H9 (cell line): ENCODE measurements around the gene ERC1. TPM values are rescaled to one million over a fixed set of nuclear protein-coding genes. Genes with fewer than 3 reads are reported as not detected.

Experiments used
- DNase-seq: peaks from one replicate; pipeline ENCODE4 v3.0.0-alpha.2; 2017
- H2AFZ ChIP-seq: one replicate; pipeline ENCODE4 v1.6.1; 2013; ENCODE audit warnings: mild to moderate bottlenecking, low read length, control low read depth, moderate library complexity
- H2AK5ac ChIP-seq: 2 replicates; pipeline ENCODE4 v1.6.1; 2013; ENCODE audit warnings: low read length, control low read depth, mixed read lengths; ENCODE audit not compliant: insufficient read length
- H2BK120ac ChIP-seq: one replicate; pipeline ENCODE4 v1.6.1; 2013; ENCODE audit warnings: low read depth, mild to moderate bottlenecking, low read length, control low read depth, inconsistent platforms; ENCODE audit not compliant: poor library complexity, severe bottlenecking
- H2BK12ac ChIP-seq: 2 replicates; pipeline ENCODE4 v1.6.1; 2013; ENCODE audit warnings: low read length, control low read depth, mixed read lengths, low read depth; ENCODE audit not compliant: insufficient read length
- H2BK15ac ChIP-seq: 2 replicates; pipeline ENCODE4 v1.6.1; 2013; ENCODE audit warnings: low read depth, low read length, control low read depth
- H2BK20ac ChIP-seq: one replicate; pipeline ENCODE4 v1.6.1; 2013; ENCODE audit warnings: low read depth, mild to moderate bottlenecking, low read length, control low read depth, inconsistent platforms; ENCODE audit not compliant: poor library complexity, severe bottlenecking
- H2BK5ac ChIP-seq: 2 replicates; pipeline ENCODE4 v1.6.1; 2013; ENCODE audit warnings: low read length, control low read depth, mixed read lengths; ENCODE audit not compliant: insufficient read length
- H3K14ac ChIP-seq: 2 replicates; pipeline ENCODE4 v1.6.1; 2013; ENCODE audit warnings: low read length, control low read depth; ENCODE audit not compliant: insufficient read depth
- H3K18ac ChIP-seq: 2 replicates; pipeline ENCODE4 v1.6.1; 2013; ENCODE audit warnings: low read depth, mild to moderate bottlenecking, mixed read lengths, low read length, control low read depth; ENCODE audit not compliant: insufficient read length
- H3K23ac ChIP-seq: 2 replicates; pipeline ENCODE4 v1.6.1; 2013; ENCODE audit warnings: low read length, control low read depth, mixed read lengths, low read depth; ENCODE audit not compliant: insufficient read length
- H3K23me2 ChIP-seq: 2 replicates; pipeline ENCODE4 v1.6.1; 2013; ENCODE audit warnings: low read depth, mild to moderate bottlenecking, mixed read lengths, low read length, control low read depth; ENCODE audit not compliant: insufficient read length, poor library complexity, severe bottlenecking
- H3K27ac ChIP-seq: 2 replicates; pipeline ENCODE4 v1.5.1; 2013; ENCODE audit warnings: low read length, control low read depth, mixed read lengths, low read depth; ENCODE audit not compliant: insufficient read length
- H3K27me3 ChIP-seq: 2 replicates; pipeline ENCODE4 v1.6.1; 2013; ENCODE audit warnings: low read length, control low read depth, inconsistent platforms; ENCODE audit not compliant: insufficient read depth
- H3K4ac ChIP-seq: 2 replicates; pipeline ENCODE4 v1.6.1; 2013; ENCODE audit warnings: low read depth, mild to moderate bottlenecking, control low read depth, inconsistent platforms, low read length, moderate library complexity
- H3K4me1 ChIP-seq: 2 replicates; pipeline ENCODE4 v1.6.1; 2013; ENCODE audit warnings: low read length, control low read depth, inconsistent platforms; ENCODE audit not compliant: insufficient read depth
- H3K4me2 ChIP-seq: 2 replicates; pipeline ENCODE4 v1.6.1; 2013; ENCODE audit warnings: low read length, control low read depth, mixed read lengths; ENCODE audit not compliant: insufficient read length, insufficient read depth
- H3K56ac ChIP-seq: 2 replicates; pipeline ENCODE4 v1.6.1; 2013; ENCODE audit warnings: low read depth, mild to moderate bottlenecking, mixed read lengths, low read length, control low read depth; ENCODE audit not compliant: insufficient read length
- H3K79me1 ChIP-seq: 2 replicates; pipeline ENCODE4 v1.6.1; 2013; ENCODE audit warnings: low read depth, mild to moderate bottlenecking, moderate library complexity, low read length, control low read depth, inconsistent platforms; ENCODE audit not compliant: insufficient read depth, poor library complexity, severe bottlenecking
- H3K79me2 ChIP-seq: 2 replicates; pipeline ENCODE4 v1.6.1; 2013; ENCODE audit warnings: low read length, control low read depth, inconsistent platforms; ENCODE audit not compliant: insufficient read depth
- H3K9ac ChIP-seq: 2 replicates; pipeline ENCODE4 v1.6.1; 2013; ENCODE audit warnings: low read length, control low read depth, mixed read lengths; ENCODE audit not compliant: insufficient read length; ENCODE audit errors: extremely low read depth
- H3K9me3 ChIP-seq: one replicate; pipeline ENCODE4 v1.6.1; 2013; ENCODE audit warnings: low read depth, low read length, inconsistent platforms; ENCODE audit not compliant: control insufficient read depth
- H3T11ph ChIP-seq: one replicate; pipeline ENCODE4 v1.6.1; 2013; ENCODE audit warnings: mild to moderate bottlenecking, low read length, control low read depth, inconsistent platforms
- H4K20me1 ChIP-seq: one replicate; pipeline ENCODE4 v1.6.1; 2013; ENCODE audit not compliant: control insufficient read depth, insufficient read length, insufficient read depth
- H4K5ac ChIP-seq: 2 replicates; pipeline ENCODE4 v1.6.1; 2013; ENCODE audit warnings: low read depth, mild to moderate bottlenecking, mixed read lengths, low read length, control low read depth; ENCODE audit not compliant: insufficient read length
- H4K8ac ChIP-seq: replicated peaks from 2 replicates; pipeline ENCODE4 v1.6.1; 2013; ENCODE audit warnings: low read length, control low read depth, mixed read lengths, low read depth; ENCODE audit not compliant: insufficient read length
- H4K91ac ChIP-seq: 2 replicates; pipeline ENCODE4 v1.6.1; 2013; ENCODE audit warnings: low read depth, mild to moderate bottlenecking, moderate library complexity, mixed read lengths, low read length, control low read depth; ENCODE audit not compliant: insufficient read length
- H3K27ac Mint-ChIP-seq, 3 experiments: 2 replicates in 2 of 3; 3 replicates in 1 of 3; pipeline ENCODE4 v1.8.0; 2020 to 2021; ENCODE audit warnings: mixed read lengths in 3 of 3, mild to moderate bottlenecking in 1 of 3, moderate library complexity in 1 of 3
- H3K27me3 Mint-ChIP-seq: 2 replicates; pipeline ENCODE4 v1.8.0; 2021; ENCODE audit warnings: low read depth, mild to moderate bottlenecking, moderate library complexity, mixed read lengths
- H3K36me3 Mint-ChIP-seq, 3 experiments: 2 replicates in 2 of 3; 3 replicates in 1 of 3; pipeline ENCODE4 v1.8.0; 2020 to 2021; ENCODE audit warnings: low read depth in 3 of 3, mixed read lengths in 3 of 3; ENCODE audit not compliant: insufficient read depth in 1 of 3
- H3K4me1 Mint-ChIP-seq, 2 experiments: 2 replicates each; pipeline ENCODE4 v1.8.0; 2020; ENCODE audit warnings: mixed read lengths in 2 of 2
- H3K4me3 Mint-ChIP-seq, 2 experiments: 2 replicates in 1 of 2; 3 replicates in 1 of 2; pipeline ENCODE4 v1.8.0; 2020 to 2021; ENCODE audit warnings: mild to moderate bottlenecking in 2 of 2, mixed read lengths in 2 of 2, moderate library complexity in 1 of 2
- H3K9me3 Mint-ChIP-seq, 2 experiments: 2 replicates in 1 of 2; 3 replicates in 1 of 2; pipeline ENCODE4 v1.8.0; 2020; ENCODE audit warnings: mild to moderate bottlenecking in 2 of 2, mixed read lengths in 2 of 2, moderate library complexity in 1 of 2
- CTCF ChIP-seq: fragments of 200-600 bp; sonication (generic); conservative IDR thresholded peaks from 3 replicates; pipeline ENCODE4 v1.8.0; 2021; ENCODE audit warnings: antibody characterized with exemption, mild to moderate bottlenecking
- WGBS: extraction: QIAGEN DNeasy Blood & Tissue Kit; methylation state at CpG from one replicate; pipeline ENCODE4 v1.1.7; 2013; ENCODE audit warnings: missing lambda C conversion rate, low lambda C conversion rate, mixed read lengths; ENCODE audit not compliant: insufficient read length; ENCODE audit errors: extremely low coverage; 5-methylcytosine and 5-hydroxymethylcytosine counted together
- total RNA-seq: library from RNA; stranded (reverse); gene quantifications from 2 replicates; pipeline ENCODE4 v1.2.1, GENCODE V29; 2021

ERC1 gene
- total RNA-seq, 1 experiment from 2014 or later = 51.2 TPM

DNA sequence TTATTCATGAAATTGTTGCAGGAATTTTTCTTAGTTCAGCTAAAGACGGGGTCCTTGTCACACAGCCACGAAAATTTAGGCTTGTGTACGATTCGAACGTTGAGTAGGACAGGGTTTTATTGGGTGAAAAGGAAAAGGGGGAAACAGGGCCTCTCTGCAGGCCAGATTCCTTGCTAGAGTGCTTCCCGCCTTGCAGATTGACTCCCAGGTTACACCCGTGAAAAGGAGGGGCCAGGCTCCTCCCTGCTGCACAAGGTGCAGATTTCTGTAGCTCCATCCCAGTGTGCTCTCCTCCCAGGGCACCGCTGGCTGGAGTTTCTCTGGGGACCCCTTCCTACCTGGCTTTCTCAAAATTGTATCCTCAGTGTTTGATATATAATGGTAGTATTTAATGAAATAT, 221.5 kb downstream of the ERC1 start:
- H3K14ac ChIP-seq = no peak overlapping the region
- WGBS = no CpG with 5 or more reads among the region's 8 CpGs
- no peak overlapping the region for H2BK120ac ChIP-seq
- no peak overlapping the region for H3K56ac ChIP-seq
- H3K27ac Mint-ChIP-seq = peak overlapping the region in 1 of 3 experiments; percentile 84; a peak in 2 of 7 replicates
- H4K91ac ChIP-seq = no peak overlapping the region
- H3K27ac ChIP-seq = no peak overlapping the region
- no peak overlapping the region for H3K23ac ChIP-seq
- no peak overlapping the region for H2BK20ac ChIP-seq
- H3K4ac ChIP-seq = no peak overlapping the region
- no peaks in the 10 kb centered on the region for H3K79me2 ChIP-seq
- H2BK12ac ChIP-seq = no peak overlapping the region
- TF ChIP-seq CTCF = no peak
- no peaks in the 10 kb centered on the region for H4K20me1 ChIP-seq
- H2BK5ac ChIP-seq = no peak overlapping the region
- no peak overlapping the region for H2BK15ac ChIP-seq
- peaks cover 6 to 13% of the 10 kb centered on the region in 2 experiments for H3K4me1 Mint-ChIP-seq
- H3K9me3 Mint-ChIP-seq = no peaks in the 10 kb centered on the region
- H2AK5ac ChIP-seq = no peak overlapping the region
- peak; percentile 51 for DNase-seq
- no peaks in the 10 kb centered on the region for H3K36me3 Mint-ChIP-seq
- H4K5ac ChIP-seq = no peak overlapping the region
- H3K4me3 Mint-ChIP-seq = no peak overlapping the region
- H4K8ac ChIP-seq = no peak overlapping the region
- H3T11ph ChIP-seq = no peak overlapping the region
- H3K9ac ChIP-seq = no peak overlapping the region
- H3K27me3 ChIP-seq = no peaks in the 10 kb centered on the region
- no peaks in the 10 kb centered on the region for H3K23me2 ChIP-seq
- no peaks in the 10 kb centered on the region for H3K27me3 Mint-ChIP-seq
- no peaks in the 10 kb centered on the region for H3K79me1 ChIP-seq
- no peaks in the 10 kb centered on the region for H3K9me3 ChIP-seq
- no peaks in the 10 kb centered on the region for H3K4me1 ChIP-seq
- no peak overlapping the region for H2AFZ ChIP-seq
- H3K18ac ChIP-seq = no peak overlapping the region
- no peak overlapping the region for H3K4me2 ChIP-seq
